ENCODE measurements around the gene CKAP5.
A peak's percentile ranks its signal among the peaks of the same experiment; 100 is the strongest.

The CKAP5 gene

GRCh38 chr11:46846510-46846830 is 390 bp upstream of the CKAP5 start:
- TF ChIP-seq CTCF (conservative IDR thresholded peaks at IDR 0.05; ENCODE audit: control insufficient read depth, insufficient read depth, low read depth, low read length) = no peak
- H3K4me3 ChIP-seq (ENCODE audit: control insufficient read depth, low read depth, low read length) = peak overlapping the region; percentile 96
- no peak for DNase-seq (ENCODE audit: low read depth)

GRCh38 chr11:46845440-46845739 is 690 bp downstream of the CKAP5 start:
- DNase-seq (ENCODE audit: low read depth) = peak; percentile 6

GRCh38 chr11:46840116-46840515 is 6.0 kb downstream of the CKAP5 start:
- no peak for TF ChIP-seq CTCF (conservative IDR thresholded peaks at IDR 0.05; ENCODE audit: control insufficient read depth, insufficient read depth, low read depth, low read length)
- no peak for DNase-seq (ENCODE audit: low read depth)
- no peak overlapping the region for H3K4me3 ChIP-seq (ENCODE audit: control insufficient read depth, low read depth, low read length)

More at GRCh38 chr11:46845440-46845739, 690 bp downstream of the CKAP5 start:
- no peak for TF ChIP-seq CTCF (conservative IDR thresholded peaks at IDR 0.05; ENCODE audit: control insufficient read depth, insufficient read depth, low read depth, low read length)
- H3K4me3 ChIP-seq (ENCODE audit: control insufficient read depth, low read depth, low read length) = peak overlapping the region; percentile 96

GRCh38 chr11:46838501-46838900 is 7.6 kb downstream of the CKAP5 start:
- no peak for DNase-seq (ENCODE audit: low read depth)
- no peak overlapping the region for H3K4me3 ChIP-seq (ENCODE audit: control insufficient read depth, low read depth, low read length)
- no peak for TF ChIP-seq CTCF (conservative IDR thresholded peaks at IDR 0.05; ENCODE audit: control insufficient read depth, insufficient read depth, low read depth, low read length)

- DNase-seq (ENCODE audit: low read depth) = no peak
- no peak overlapping the region for H3K4me3 ChIP-seq (ENCODE audit: control insufficient read depth, low read depth, low read length)
- TF ChIP-seq CTCF (conservative IDR thresholded peaks at IDR 0.05; ENCODE audit: control insufficient read depth, insufficient read depth, low read depth, low read length) = no peak
These were observed 8.2 kb downstream of the CKAP5 start for GRCh38 chr11:46837860-46838259.

- DNase-seq (ENCODE audit: low read depth) = no peak
- no peak overlapping the region for H3K4me3 ChIP-seq (ENCODE audit: control insufficient read depth, low read depth, low read length)
- TF ChIP-seq CTCF (conservative IDR thresholded peaks at IDR 0.05; ENCODE audit: control insufficient read depth, insufficient read depth, low read depth, low read length) = no peak
These were observed 9.2 kb downstream of the CKAP5 start for GRCh38 chr11:46836870-46837269.

GRCh38 chr11:46836431-46836830 is 9.6 kb downstream of the CKAP5 start:
- DNase-seq (ENCODE audit: low read depth) = no peak
- no peak overlapping the region for H3K4me3 ChIP-seq (ENCODE audit: control insufficient read depth, low read depth, low read length)
- no peak for TF ChIP-seq CTCF (conservative IDR thresholded peaks at IDR 0.05; ENCODE audit: control insufficient read depth, insufficient read depth, low read depth, low read length)

Data from fibroblast of mammary gland (primary cell).